CD4-positive, alpha-beta T cell treated with Interleukin-10 for 1 hour (primary cell): ENCODE results near the gene CUX1.
"Not testable (repeated sequence)": the region's sequence is repeated elsewhere in the genome, so short reads cannot be mapped to it uniquely, and the experiment has no call there.

Experiments used
- DNase-seq: peaks from one replicate; pipeline ENCODE4 v3.0.0-alpha.2; 2020

Gene CUX1

GRCh38 chr7:101795461-101795860, 22.0 kb upstream of the CUX1 start:
- no peak for DNase-seq

DNA sequence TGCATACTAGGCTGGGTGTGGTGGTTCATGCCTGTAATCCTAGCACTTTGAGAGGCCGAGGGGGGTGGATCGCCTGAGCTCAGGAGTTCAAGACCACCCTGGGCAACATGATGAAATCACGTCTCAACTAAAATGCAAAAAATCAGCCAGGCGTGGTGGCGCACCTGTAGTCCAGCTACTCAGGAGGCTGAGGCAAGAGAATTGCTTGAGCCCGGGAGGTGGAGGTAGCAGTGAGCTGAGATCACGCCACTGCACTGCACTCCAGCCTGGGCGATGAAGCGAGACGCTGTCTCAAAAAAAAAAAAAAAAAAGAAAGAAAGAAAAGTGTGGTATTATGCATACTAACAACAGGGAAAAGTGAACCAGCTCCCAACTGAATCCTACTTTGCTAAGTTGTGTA, 19.3 kb upstream of the CUX1 start:
- DNase-seq = not testable (repeated sequence)

DNA sequence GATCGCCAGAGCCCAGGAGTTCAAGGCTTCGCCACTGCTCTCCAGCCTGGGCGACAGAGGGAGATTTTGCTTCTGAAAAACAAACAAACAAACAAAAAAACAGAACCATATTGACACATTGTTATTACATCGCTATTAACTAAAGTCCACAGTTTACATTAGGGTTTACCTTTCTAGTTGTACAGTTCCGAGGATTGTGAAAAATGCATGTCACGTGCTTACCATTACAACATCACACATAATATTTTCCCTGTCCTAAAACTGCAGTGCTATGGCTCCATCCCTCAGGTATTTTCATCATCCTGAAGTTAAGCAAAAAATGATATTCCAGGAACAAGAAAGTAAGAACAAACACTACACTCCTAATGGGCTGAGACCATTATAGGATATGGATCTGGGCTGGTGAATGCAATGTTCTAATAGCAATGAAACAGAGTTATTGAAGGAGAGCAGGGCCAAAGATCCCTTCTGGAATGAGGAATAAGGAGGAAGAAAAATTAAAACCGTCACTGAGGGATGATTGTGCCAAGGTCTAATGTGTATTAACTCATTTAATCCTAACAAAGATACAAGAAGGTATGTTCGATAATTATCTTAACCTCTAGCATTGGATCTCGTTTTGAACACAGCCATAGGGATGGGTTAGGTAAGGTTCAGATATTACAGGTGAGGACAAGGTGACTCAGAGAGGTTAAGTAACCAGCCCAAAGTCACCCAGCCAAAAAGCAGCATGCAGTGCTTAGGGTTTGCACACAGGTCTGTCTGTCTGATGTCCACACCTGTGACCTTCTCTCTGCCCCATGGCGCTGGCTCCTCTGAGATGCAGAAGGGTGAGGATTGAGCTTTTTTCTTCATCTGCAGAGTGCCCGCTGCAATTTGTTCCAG, 14.0 kb upstream of the CUX1 start:
- DNase-seq = no peak

- peak; percentile 32 for DNase-seq
These were observed 13.1 kb upstream of the CUX1 start for GRCh38 chr7:101804088-101804963.

GRCh38 chr7:101804967-101805366, 12.5 kb upstream of the CUX1 start:
- DNase-seq = peak; percentile 27

GRCh38 chr7:101812595-101812994, 4.8 kb upstream of the CUX1 start:
- no peak for DNase-seq

- DNase-seq = no peak
These were observed 3.9 kb upstream of the CUX1 start for GRCh38 chr7:101813402-101814019.

GRCh38 chr7:101814081-101814990, 3.1 kb upstream of the CUX1 start:
- DNase-seq = peak; percentile 61

DNA sequence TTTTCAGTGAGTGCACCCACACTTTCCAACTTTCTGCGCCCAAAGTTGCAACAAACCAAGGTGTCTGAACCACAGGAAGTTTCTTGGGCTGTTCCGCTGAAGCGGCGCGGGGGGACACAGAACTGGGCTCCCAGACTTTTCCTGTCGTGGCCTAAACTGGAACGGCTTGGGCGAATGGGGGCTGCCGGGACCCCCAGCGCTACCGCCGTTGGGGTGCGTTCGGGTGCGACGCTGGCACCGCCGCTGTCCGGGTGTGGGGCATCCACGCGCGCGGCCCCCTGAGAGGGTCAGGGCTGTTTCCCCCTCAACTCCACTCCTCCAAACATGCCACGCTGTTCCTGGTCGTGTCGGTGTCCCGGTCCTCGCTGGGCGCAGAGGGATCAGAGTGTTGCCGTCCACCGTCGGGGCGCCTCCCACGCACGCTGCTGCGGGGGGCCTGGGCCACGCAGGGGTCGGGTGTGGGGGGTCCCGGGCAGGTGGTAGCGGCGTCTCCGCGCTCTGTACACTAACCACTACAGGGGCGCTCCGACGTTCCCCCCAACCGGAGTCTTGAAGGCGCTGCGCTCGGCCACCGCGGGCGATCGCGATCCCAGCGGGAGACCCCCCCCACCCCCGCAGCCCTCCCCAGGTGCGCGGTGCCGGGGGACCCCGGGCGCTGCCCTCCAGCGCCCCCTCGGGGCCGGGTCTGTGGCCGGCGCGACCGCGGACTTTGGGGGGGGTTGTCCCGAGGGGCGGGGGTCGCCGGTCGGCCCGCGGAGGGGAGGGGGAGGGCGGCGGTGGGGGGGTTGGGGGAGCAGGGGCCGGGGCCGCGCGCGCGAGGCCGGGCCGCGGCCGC, 2.2 kb upstream of the CUX1 start:
- DNase-seq = peak; percentile 67

GRCh38 chr7:101815826-101816594, 1.4 kb upstream of the CUX1 start:
- DNase-seq = peak; percentile 77

- DNase-seq = peak; percentile 23
These were observed 593 bp upstream of the CUX1 start for GRCh38 chr7:101816595-101817470.

DNA sequence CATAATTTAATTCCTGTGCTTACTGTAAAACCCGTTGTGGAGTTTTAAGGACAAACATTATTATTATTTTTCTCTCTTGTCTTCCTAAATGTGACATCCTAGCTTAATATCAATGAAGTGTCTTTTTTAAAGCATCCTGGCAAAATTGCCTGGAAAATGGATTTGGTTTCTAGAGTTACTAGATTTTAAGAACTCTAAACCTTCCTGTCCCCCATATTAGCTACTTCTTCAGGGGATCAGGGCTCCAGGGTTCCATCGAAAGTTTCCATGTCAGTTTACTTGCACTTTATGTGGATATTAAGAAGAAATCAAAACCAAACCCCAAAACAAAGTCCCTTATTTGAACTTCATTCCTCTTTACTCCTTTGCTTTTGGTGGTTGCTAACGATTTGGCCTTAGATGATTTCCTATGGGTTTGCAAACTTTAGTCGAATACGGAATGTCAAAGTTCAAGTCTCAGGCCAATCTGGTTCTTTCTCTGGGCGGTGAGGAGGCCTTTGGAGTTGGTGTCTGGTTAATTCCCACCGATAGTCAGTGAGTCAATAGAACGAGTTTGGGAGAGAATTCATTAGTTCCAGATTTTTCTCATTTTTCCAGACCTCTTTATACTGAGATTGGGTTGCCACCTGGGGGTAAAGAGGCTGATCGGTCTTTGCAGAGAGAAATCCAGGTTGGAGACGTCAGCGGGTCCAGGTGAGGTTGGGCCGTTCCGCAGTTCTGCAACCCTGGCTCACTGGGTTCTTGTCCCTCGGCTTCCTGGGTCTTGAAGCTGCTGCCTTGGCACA, 1.1 kb downstream of the CUX1 start:
- DNase-seq = no peak

DNA sequence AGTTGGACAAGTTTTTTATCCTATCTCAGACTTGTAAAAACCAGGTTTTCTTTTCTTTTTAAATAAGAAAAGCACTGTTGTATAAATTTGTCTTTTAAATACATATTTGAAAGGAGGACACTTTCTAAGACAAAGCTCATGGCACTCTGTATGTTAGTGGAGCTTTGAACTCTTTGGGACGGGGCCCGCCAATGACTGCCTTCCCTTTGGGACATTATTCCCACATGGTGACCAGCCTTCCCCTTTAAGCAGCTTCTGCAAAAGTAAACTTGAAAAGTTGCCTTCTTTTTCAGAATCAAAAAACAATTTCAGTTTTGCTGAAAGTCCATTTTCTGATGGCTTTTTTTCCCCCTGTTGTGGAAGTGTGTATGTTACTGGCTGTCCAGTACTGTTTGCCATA, 1.8 kb downstream of the CUX1 start:
- no peak for DNase-seq

DNA sequence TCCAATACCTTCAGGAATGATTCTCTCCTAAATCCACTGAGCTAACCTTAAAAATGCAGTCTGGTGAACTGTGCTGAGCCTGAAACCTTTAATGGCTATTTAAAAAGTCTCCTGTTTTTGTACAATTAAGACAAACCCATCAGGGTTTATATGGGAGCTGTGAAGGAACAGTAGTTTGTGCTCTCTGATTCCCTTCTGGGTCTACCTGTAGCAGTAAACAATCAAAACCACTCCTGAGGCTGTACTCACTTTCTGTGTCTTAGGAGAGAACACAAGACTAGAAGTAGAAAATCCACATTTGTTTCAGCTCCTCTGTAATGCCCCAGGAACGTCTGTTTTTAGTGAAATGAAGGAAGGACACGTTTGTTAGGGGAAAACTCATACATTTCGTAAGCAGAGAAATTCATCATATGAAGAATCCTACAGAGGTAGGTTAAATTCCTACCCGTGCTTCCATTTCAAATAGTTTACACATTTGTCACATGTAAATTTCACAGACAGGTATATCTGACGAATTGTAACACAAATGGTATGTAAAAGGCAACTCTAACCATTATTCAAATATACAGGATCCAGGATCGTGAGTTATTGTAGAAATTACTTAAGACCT, 2.6 kb downstream of the CUX1 start:
- no peak for DNase-seq

GRCh38 chr7:101820703-101821102, 3.3 kb downstream of the CUX1 start:
- DNase-seq = no peak

- not testable (repeated sequence) for DNase-seq
These were observed 5.2 kb downstream of the CUX1 start for GRCh38 chr7:101822632-101823031.

DNA sequence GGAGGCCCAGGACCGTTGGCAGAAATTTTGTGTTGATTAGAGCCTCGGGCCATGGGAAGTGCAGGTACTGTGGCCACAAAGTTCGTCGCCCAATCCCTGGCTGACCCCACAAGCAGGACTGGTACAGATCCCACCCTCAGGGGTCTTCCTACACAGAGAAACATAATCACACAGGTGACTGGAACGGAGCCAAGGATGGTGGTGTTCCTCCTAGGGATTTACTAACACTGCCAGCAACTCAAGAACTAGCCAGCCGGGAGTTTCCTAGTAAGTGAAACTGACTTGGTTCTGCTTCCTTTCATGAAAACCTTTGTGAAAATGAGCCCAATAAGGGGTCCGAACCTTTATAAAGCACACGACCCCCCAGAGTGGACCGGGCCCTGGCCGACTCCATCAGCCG, 5.7 kb downstream of the CUX1 start:
- DNase-seq = no peak

GRCh38 chr7:101823596-101823995, 6.2 kb downstream of the CUX1 start:
- DNase-seq = no peak
